Progenitor cell of endocrine pancreas (in vitro differentiated cells): Measurements from ENCODE around the gene MARCHF3. TPM values are rescaled to one million over a fixed set of nuclear protein-coding genes. Genes with fewer than 3 reads are reported as not detected.

Experiments
- DNase-seq: peaks from one replicate; pipeline ENCODE4 v3.0.0; 2021; ENCODE audit warnings: low spot score; ENCODE audit not compliant: unreplicated experiment
- H3K27ac Mint-ChIP-seq: 2 replicates; pipeline ENCODE4 v1.8.0; 2021; ENCODE audit warnings: mild to moderate bottlenecking, moderate library complexity, mixed read lengths
- H3K27me3 Mint-ChIP-seq: 2 replicates; pipeline ENCODE4 v1.8.0; 2021; ENCODE audit warnings: mixed read lengths
- H3K36me3 Mint-ChIP-seq: 2 replicates; pipeline ENCODE4 v1.8.0; 2022; ENCODE audit warnings: mixed read lengths; ENCODE audit not compliant: insufficient read depth
- H3K4me1 Mint-ChIP-seq: 2 replicates; pipeline ENCODE4 v1.8.0; 2021; ENCODE audit warnings: low read depth, mixed read lengths
- H3K4me3 Mint-ChIP-seq: 2 replicates; pipeline ENCODE4 v1.8.0; 2021; ENCODE audit warnings: low read depth, mild to moderate bottlenecking, moderate library complexity, mixed read lengths
- H3K9me3 Mint-ChIP-seq: 2 replicates; pipeline ENCODE4 v1.8.0; 2021; ENCODE audit warnings: low read depth, mixed read lengths
- total RNA-seq: library from RNA; stranded (reverse); gene quantifications from 2 replicates; pipeline ENCODE4 v1.2.1, GENCODE V29; 2021
- TF ChIP-seq, protein P1 (sequence below): fragments of 200-600 bp; sonication (generic); IDR thresholded peaks from one replicate; pipeline ENCODE4 v1.5.0; 2021; ENCODE audit warnings: antibody characterized with exemption, mild to moderate bottlenecking; ENCODE audit not compliant: unreplicated experiment

MARCHF3 gene
- total RNA-seq, 1 donor from 2014 or later, result 11.6 TPM

DNA sequence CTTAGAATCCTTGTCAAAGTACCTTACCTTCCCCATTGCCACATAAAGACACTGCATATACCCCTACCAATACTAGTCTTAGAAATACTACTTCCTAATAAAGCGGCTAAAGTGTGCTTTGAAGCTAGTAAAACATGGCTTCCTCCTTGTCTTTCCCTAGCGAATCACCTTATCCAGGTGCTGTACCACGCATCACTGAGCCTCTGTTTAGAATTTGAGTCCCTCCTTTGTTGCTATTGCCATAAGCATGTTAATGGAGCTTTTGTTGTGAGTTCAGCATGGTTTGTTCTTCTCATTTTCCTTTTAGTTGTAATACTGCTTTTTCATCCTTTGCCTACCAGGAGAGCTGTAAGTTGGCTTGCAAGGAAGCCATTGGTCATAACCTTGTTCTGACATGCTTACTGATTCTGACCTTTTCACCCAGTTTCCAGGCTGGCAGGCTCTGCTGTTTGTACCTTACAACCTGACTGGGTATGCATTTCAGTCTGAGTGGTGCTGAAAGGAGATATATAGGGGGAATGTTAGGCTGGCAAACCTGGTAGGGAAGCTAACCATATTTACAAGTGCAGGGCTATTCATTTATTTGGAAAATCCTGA lies 203.6 kb downstream of the MARCHF3 start:
- H3K4me1 Mint-ChIP-seq, result no peaks in the 10 kb centered on the region
- no peaks in the 10 kb centered on the region for H3K9me3 Mint-ChIP-seq
- H3K27ac Mint-ChIP-seq, result peak overlapping the region; percentile 3
- H3K27me3 Mint-ChIP-seq, result no peaks in the 10 kb centered on the region
- H3K4me3 Mint-ChIP-seq, result no peak overlapping the region
- H3K36me3 Mint-ChIP-seq, result peaks cover 26% of the 10 kb centered on the region
- DNase-seq, result no peak
- TF ChIP-seq, protein P1, sequence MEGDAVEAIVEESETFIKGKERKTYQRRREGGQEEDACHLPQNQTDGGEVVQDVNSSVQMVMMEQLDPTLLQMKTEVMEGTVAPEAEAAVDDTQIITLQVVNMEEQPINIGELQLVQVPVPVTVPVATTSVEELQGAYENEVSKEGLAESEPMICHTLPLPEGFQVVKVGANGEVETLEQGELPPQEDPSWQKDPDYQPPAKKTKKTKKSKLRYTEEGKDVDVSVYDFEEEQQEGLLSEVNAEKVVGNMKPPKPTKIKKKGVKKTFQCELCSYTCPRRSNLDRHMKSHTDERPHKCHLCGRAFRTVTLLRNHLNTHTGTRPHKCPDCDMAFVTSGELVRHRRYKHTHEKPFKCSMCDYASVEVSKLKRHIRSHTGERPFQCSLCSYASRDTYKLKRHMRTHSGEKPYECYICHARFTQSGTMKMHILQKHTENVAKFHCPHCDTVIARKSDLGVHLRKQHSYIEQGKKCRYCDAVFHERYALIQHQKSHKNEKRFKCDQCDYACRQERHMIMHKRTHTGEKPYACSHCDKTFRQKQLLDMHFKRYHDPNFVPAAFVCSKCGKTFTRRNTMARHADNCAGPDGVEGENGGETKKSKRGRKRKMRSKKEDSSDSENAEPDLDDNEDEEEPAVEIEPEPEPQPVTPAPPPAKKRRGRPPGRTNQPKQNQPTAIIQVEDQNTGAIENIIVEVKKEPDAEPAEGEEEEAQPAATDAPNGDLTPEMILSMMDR, result no peak

DNA sequence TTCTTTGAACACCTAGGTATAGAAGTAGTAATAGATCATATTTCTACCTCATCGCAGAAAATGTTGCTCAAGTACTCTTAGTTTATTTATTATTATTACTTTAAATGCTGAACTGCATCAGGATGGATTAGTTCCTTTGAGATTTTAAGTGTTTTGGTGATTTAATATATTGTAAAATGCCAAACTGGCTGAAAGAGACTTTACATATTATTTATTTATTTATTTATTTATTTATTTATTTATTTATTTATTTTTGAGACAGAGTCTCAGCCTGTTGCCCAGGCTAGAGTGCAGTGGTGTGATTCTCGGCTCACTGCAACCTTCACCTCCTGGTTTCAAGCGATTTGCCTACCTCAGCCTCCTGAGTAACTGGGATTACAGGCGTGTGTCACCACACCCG lies 211.1 kb downstream of the MARCHF3 start:
- H3K27me3 Mint-ChIP-seq, result no peaks in the 10 kb centered on the region
- H3K27ac Mint-ChIP-seq, result no peak overlapping the region
- no peak for DNase-seq
- no peak overlapping the region for H3K4me3 Mint-ChIP-seq
- no peaks in the 10 kb centered on the region for H3K4me1 Mint-ChIP-seq
- TF ChIP-seq, protein P1, result no peak
- no peaks in the 10 kb centered on the region for H3K9me3 Mint-ChIP-seq
- peaks cover 29% of the 10 kb centered on the region for H3K36me3 Mint-ChIP-seq

DNA sequence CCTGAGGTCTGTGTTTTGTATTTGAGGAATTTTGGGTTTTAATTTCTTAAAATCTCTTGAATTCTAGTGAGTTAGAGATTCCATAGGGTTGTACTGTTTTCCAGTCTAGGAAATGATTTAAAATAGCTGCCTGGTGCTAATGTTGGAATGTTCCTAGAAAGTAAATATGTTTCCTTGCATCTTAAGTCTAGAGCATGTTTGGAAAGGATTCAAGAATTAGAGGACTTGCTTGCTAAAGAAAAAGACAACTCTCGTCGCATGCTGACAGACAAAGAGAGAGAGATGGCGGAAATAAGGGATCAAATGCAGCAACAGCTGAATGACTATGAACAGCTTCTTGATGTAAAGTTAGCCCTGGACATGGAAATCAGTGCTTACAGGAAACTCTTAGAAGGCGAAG lies 211.6 kb downstream of the MARCHF3 start:
- TF ChIP-seq, protein P1, result no peak
- no peaks in the 10 kb centered on the region for H3K4me1 Mint-ChIP-seq
- no peak overlapping the region for H3K27ac Mint-ChIP-seq
- no peak overlapping the region for H3K4me3 Mint-ChIP-seq
- no peaks in the 10 kb centered on the region for H3K27me3 Mint-ChIP-seq
- DNase-seq, result no peak
- H3K36me3 Mint-ChIP-seq, result peaks cover 30% of the 10 kb centered on the region
- no peaks in the 10 kb centered on the region for H3K9me3 Mint-ChIP-seq

Other genes starting within 250 kb of the MARCHF3 start
- 9.1 and 9.9 TPM in 2 replicates for gene C5orf63, start 42.9 kb upstream of the MARCHF3 start, total RNA-seq